ENCODE data around the gene CLMP.

The CLMP gene

GRCh38 chr11:123139206-123139605, 55.8 kb downstream of the CLMP start:
- ATAC-seq: no peak

DNA sequence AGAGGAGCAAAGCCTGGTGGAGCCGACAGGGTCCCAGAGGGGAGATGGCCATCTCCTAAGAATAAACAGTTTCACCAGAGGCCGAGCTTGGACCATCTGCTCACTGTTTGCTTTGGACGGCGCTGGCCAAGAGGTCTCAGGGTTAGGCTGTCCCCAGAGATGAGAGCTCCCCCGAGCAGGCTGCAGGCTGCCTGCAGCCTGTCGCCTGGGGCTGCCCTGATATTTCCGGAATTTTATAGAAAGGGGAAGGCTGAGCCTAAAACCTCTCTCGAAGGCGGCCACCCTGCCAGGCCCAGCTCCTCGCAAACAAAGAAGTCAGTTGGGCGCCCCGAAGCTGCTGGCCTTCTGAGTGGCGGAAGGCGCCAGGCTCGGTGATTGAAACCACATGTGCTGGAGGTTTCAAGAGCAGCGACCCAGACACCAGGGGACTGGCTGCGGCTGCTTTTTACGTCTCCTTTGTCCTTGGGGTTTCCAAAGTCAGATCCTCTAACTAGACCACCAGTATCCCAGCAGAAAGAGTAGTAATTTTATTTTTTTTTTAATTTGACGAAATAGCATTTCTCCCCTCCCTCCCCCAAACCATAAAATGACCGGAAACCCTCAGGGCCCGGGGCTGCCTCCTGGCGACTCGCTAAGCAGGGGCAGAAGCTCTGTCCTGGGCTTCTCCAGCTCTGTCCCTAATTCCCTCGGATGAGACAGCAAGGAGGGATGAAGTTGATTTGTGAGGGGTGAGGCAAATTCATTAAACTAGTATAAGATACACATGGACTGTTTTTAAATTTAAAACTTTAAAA, 57.4 kb downstream of the CLMP start:
- peak; percentile 93 for ATAC-seq
- TF ChIP-seq ARNTL (CRISPR knock-in tag; IDR thresholded peaks at IDR 0.05; ENCODE audit: borderline replicate concordance, low read depth) (no peak), ZNF565 (CRISPR knock-in tag; conservative IDR thresholded peaks at IDR 0.05; ENCODE audit: low read depth) (no peak), OSR1 (CRISPR knock-in tag; IDR thresholded peaks at IDR 0.05) (peak; percentile 67; the same call in 1 of the 2 replicates), ISL1 (CRISPR knock-in tag; IDR thresholded peaks at IDR 0.05) (peak; percentile 50; the same call in 1 of the 2 replicates), CSDC2 (CRISPR knock-in tag; IDR thresholded peaks at IDR 0.05) (peak; percentile 50; the same call in 1 of the 2 replicates), TCF4 (CRISPR knock-in tag; IDR thresholded peaks at IDR 0.05; ENCODE audit: borderline replicate concordance) (peak; percentile 91), RARB (CRISPR knock-in tag; IDR thresholded peaks at IDR 0.05) (no peak), ZFP3 (CRISPR knock-in tag; IDR thresholded peaks at IDR 0.05) (peak; percentile 52), PPARA (CRISPR knock-in tag; IDR thresholded peaks at IDR 0.05; ENCODE audit: borderline replicate concordance) (no peak), SNAI2 (CRISPR knock-in tag; IDR thresholded peaks at IDR 0.05) (0 out of 2 replicates have a peak, but pooled peaks have one; percentile 56), CSRNP3 (CRISPR knock-in tag; IDR thresholded peaks at IDR 0.05) (no peak)

More at GRCh38 chr11:123139206-123139605, 55.8 kb downstream of the CLMP start:
- TF ChIP-seq TCF4 (CRISPR knock-in tag; IDR thresholded peaks at IDR 0.05; ENCODE audit: borderline replicate concordance) (no peak), ZFP3 (CRISPR knock-in tag; IDR thresholded peaks at IDR 0.05) (no peak), POU6F1 (CRISPR knock-in tag; IDR thresholded peaks at IDR 0.05; ENCODE audit: borderline replicate concordance, low read depth) (no peak), GLIS3 (CRISPR knock-in tag; IDR thresholded peaks at IDR 0.05) (no peak), PPARA (CRISPR knock-in tag; IDR thresholded peaks at IDR 0.05; ENCODE audit: borderline replicate concordance) (no peak), ISL1 (CRISPR knock-in tag; IDR thresholded peaks at IDR 0.05) (no peak), ZNF8 (CRISPR knock-in tag; IDR thresholded peaks at IDR 0.05) (no peak), PATZ1 (CRISPR knock-in tag; IDR thresholded peaks at IDR 0.05; ENCODE audit: borderline replicate concordance) (no peak), TOX (CRISPR knock-in tag; IDR thresholded peaks at IDR 0.05; ENCODE audit: borderline replicate concordance) (no peak), CREB5 (CRISPR knock-in tag; IDR thresholded peaks at IDR 0.05; ENCODE audit: low read depth) (no peak), ZFP30 (CRISPR knock-in tag; IDR thresholded peaks at IDR 0.05) (no peak), ARNTL (CRISPR knock-in tag; IDR thresholded peaks at IDR 0.05; ENCODE audit: borderline replicate concordance, low read depth) (no peak), RARB (CRISPR knock-in tag; IDR thresholded peaks at IDR 0.05) (no peak), ZNF70 (CRISPR knock-in tag; IDR thresholded peaks at IDR 0.05) (no peak), ZNF565 (CRISPR knock-in tag; conservative IDR thresholded peaks at IDR 0.05; ENCODE audit: low read depth) (no peak), ZC3H10 (CRISPR knock-in tag; IDR thresholded peaks at IDR 0.05) (no peak), CSRNP3 (CRISPR knock-in tag; IDR thresholded peaks at IDR 0.05) (no peak)
- TF ChIP-seq, protein P1, sequence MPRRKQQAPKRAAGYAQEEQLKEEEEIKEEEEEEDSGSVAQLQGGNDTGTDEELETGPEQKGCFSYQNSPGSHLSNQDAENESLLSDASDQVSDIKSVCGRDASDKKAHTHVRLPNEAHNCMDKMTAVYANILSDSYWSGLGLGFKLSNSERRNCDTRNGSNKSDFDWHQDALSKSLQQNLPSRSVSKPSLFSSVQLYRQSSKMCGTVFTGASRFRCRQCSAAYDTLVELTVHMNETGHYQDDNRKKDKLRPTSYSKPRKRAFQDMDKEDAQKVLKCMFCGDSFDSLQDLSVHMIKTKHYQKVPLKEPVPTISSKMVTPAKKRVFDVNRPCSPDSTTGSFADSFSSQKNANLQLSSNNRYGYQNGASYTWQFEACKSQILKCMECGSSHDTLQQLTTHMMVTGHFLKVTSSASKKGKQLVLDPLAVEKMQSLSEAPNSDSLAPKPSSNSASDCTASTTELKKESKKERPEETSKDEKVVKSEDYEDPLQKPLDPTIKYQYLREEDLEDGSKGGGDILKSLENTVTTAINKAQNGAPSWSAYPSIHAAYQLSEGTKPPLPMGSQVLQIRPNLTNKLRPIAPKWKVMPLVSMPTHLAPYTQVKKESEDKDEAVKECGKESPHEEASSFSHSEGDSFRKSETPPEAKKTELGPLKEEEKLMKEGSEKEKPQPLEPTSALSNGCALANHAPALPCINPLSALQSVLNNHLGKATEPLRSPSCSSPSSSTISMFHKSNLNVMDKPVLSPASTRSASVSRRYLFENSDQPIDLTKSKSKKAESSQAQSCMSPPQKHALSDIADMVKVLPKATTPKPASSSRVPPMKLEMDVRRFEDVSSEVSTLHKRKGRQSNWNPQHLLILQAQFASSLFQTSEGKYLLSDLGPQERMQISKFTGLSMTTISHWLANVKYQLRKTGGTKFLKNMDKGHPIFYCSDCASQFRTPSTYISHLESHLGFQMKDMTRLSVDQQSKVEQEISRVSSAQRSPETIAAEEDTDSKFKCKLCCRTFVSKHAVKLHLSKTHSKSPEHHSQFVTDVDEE (CRISPR knock-in tag; IDR thresholded peaks at IDR 0.05): no peak

Data from SK-N-SH treated with all-trans-retinoic acid at 6 μM for 48 hours (cell line).